ENCODE results near the gene PTCD2.
"Not testable (repeated sequence)": the region's sequence is repeated elsewhere in the genome, so short reads cannot be mapped to it uniquely, and the experiment has no call there.

PTCD2 gene

GRCh38 chr5:72379936-72380335, 59.8 kb downstream of the PTCD2 start:
- no peak for DNase-seq (ENCODE audit: low read depth, low spot score)

GRCh38 chr5:72380492-72381274, 60.5 kb downstream of the PTCD2 start:
- no peak for DNase-seq (ENCODE audit: low read depth, low spot score)

GRCh38 chr5:72383280-72383679, 63.1 kb downstream of the PTCD2 start:
- DNase-seq (ENCODE audit: low read depth, low spot score), result no peak

- DNase-seq (ENCODE audit: low read depth, low spot score), result no peak
Observed at GRCh38 chr5:72383726-72384125, 63.6 kb downstream of the PTCD2 start.

GRCh38 chr5:72386639-72387038, 66.5 kb downstream of the PTCD2 start:
- no peak for DNase-seq (ENCODE audit: low read depth, low spot score)

GRCh38 chr5:72387985-72388384, 67.8 kb downstream of the PTCD2 start:
- no peak for DNase-seq (ENCODE audit: low read depth, low spot score)

GRCh38 chr5:72388646-72389045, 68.5 kb downstream of the PTCD2 start:
- no peak for DNase-seq (ENCODE audit: low read depth, low spot score)

GRCh38 chr5:72390836-72391235, 70.7 kb downstream of the PTCD2 start:
- DNase-seq (ENCODE audit: low read depth, low spot score), result no peak

- no peak for DNase-seq (ENCODE audit: low read depth, low spot score)
Observed at GRCh38 chr5:72392326-72392733, 72.2 kb downstream of the PTCD2 start.

- no peak for DNase-seq (ENCODE audit: low read depth, low spot score)
Observed at GRCh38 chr5:72393052-72393451, 72.9 kb downstream of the PTCD2 start.

- DNase-seq (ENCODE audit: low read depth, low spot score), result no peak
Observed at GRCh38 chr5:72394688-72395087, 74.5 kb downstream of the PTCD2 start.

GRCh38 chr5:72397836-72398235, 77.7 kb downstream of the PTCD2 start:
- DNase-seq (ENCODE audit: low read depth, low spot score), result no peak

- no peak for DNase-seq (ENCODE audit: low read depth, low spot score)
Observed at GRCh38 chr5:72400950-72401349, 80.8 kb downstream of the PTCD2 start.

GRCh38 chr5:72402381-72402890, 82.3 kb downstream of the PTCD2 start:
- DNase-seq (ENCODE audit: low read depth, low spot score), result no peak

GRCh38 chr5:72402959-72403628, 82.9 kb downstream of the PTCD2 start:
- DNase-seq (ENCODE audit: low read depth, low spot score), result no peak

- DNase-seq (ENCODE audit: low read depth, low spot score), result not testable (repeated sequence)
Observed at GRCh38 chr5:72404771-72405170, 84.6 kb downstream of the PTCD2 start.

- no peak for DNase-seq (ENCODE audit: low read depth, low spot score)
Observed at GRCh38 chr5:72407078-72407477, 86.9 kb downstream of the PTCD2 start.

GRCh38 chr5:72407541-72407940, 87.4 kb downstream of the PTCD2 start:
- DNase-seq (ENCODE audit: low read depth, low spot score), result no peak

GRCh38 chr5:72408127-72408526, 88.0 kb downstream of the PTCD2 start:
- no peak for DNase-seq (ENCODE audit: low read depth, low spot score)

- DNase-seq (ENCODE audit: low read depth, low spot score), result no peak
Observed at GRCh38 chr5:72408603-72409002, 88.4 kb downstream of the PTCD2 start.

- DNase-seq (ENCODE audit: low read depth, low spot score), result no peak
Observed at GRCh38 chr5:72410688-72411295, 90.6 kb downstream of the PTCD2 start.

- no peak for DNase-seq (ENCODE audit: low read depth, low spot score)
Observed at GRCh38 chr5:72412283-72413055, 92.3 kb downstream of the PTCD2 start.
